ENCODE results near the gene IL20RA.

- TF ChIP-seq CTCF (IDR thresholded peaks at IDR 0.05; ENCODE audit: low read depth, low read length, poor library complexity, severe bottlenecking) (no peak), EZH2phosphoT487 (IDR thresholded peaks at IDR 0.05; ENCODE audit: borderline replicate concordance, low read length) (no peak)
Measured at GRCh38 chr6:136956590-136957544, 87.9 kb downstream of the IL20RA start.
